AG04449 (cell line): ENCODE data around the gene KREMEN2.

Experiments
- CTCF ChIA-PET: fragments of 350-600 bp; formaldehyde crosslinking; extraction: SDS; loops from one replicate; lab custom pipeline; 2021; ENCODE audit warnings: antibody characterized with exemption; lab: Yijun Ruan, JAX
- POLR2A ChIA-PET: fragments of 400-600, 350-600 bp; formaldehyde crosslinking; extraction: SDS; loops from one replicate; lab custom pipeline; 2020; ENCODE audit warnings: antibody characterized with exemption, inconsistent platforms; lab: Yijun Ruan, JAX
- DNase-seq: peaks from one replicate; pipeline ENCODE4 v3.0.0-alpha.2; 2010; ENCODE audit warnings: low read depth, low spot score
- H3K4me3 ChIP-seq: 2 replicates; pipeline ENCODE4 v1.5.1; 2011; ENCODE audit warnings: low read depth, mild to moderate bottlenecking, control low read depth, low read length
- TF ChIP-seq, protein P1 (sequence below): IDR thresholded peaks from one replicate; pipeline ENCODE4 v1.5.1; 2011; ENCODE audit warnings: mild to moderate bottlenecking, moderate library complexity, low read length, control low read depth, inconsistent platforms; ENCODE audit not compliant: insufficient read depth; ENCODE audit errors: missing control alignments

The KREMEN2 gene

DNA sequence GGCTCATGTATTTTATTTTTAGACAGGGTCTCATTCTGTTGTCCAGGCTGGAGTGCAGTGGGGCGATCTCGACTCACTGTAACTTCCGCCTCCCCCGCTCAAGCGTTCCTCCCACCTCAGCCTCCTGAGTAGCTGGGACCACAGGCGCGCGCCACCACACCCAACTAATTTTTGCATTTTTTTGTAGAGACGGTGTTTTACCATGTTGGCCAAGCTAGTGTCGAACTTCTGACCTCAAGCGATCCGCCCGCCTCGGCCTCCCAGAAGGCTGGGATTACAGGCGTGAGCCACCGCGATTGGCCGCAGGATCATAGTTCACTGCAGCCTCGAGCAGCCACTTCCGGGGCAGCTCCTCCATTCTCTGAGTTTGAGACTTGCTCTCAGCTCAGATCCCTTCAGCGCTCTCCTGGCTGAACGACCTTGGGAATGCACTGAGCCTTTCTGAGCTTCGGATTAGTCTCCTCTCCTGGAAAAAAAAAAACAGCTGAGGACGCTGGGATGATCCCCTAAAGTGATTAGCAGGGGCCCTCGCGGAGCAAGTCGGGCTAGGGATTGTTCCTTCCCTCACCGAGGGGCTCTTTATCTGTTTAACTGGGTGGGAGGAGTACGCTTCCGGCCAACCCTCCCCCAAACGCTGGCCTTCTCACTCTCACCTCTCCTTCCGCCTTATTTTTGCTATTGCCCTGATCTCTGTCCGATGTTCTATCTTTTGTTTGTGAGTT is 17.3 kb downstream of the KREMEN2 start:
- TF ChIP-seq, protein P1, sequence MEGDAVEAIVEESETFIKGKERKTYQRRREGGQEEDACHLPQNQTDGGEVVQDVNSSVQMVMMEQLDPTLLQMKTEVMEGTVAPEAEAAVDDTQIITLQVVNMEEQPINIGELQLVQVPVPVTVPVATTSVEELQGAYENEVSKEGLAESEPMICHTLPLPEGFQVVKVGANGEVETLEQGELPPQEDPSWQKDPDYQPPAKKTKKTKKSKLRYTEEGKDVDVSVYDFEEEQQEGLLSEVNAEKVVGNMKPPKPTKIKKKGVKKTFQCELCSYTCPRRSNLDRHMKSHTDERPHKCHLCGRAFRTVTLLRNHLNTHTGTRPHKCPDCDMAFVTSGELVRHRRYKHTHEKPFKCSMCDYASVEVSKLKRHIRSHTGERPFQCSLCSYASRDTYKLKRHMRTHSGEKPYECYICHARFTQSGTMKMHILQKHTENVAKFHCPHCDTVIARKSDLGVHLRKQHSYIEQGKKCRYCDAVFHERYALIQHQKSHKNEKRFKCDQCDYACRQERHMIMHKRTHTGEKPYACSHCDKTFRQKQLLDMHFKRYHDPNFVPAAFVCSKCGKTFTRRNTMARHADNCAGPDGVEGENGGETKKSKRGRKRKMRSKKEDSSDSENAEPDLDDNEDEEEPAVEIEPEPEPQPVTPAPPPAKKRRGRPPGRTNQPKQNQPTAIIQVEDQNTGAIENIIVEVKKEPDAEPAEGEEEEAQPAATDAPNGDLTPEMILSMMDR: no peak
- no peak for DNase-seq
- no peak overlapping the region for H3K4me3 ChIP-seq
- ChIA-PET POLR2A (interaction anchor here (2.0 kb wide), 1 partner anchor 39 kb away, joined by 5 read pairs; the partner anchor contains the start of gene TNFRSF12A), CTCF (interaction anchor here (0.9 to 2.3 kb wide), 7 partner anchors 10 to 54 kb away, joined by 3 to 10 read pairs (median 5); no protein-coding TSS in a partner anchor)

DNA sequence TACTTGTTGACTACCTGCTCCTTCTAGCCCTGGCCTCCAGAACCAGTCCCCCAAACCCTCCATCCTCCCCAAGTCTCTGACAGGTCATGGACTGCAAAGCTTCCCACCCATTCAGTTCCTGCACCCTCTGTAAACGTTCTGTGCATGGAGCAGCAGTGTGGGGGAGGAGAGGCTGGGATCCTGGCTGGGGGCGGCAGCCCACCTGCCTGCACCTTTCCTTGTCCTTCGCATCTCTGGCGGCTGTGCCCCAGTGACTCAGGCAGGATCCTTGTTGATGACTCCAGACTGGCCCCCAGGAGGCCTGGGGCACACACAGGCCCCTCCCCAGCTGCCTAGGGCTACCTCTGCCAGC is 17.8 kb downstream of the KREMEN2 start:
- DNase-seq: no peak
- POLR2A ChIA-PET: interaction anchor here (2.0 kb wide), 1 partner anchor 39 kb away, joined by 5 read pairs; the partner anchor contains the start of gene TNFRSF12A
- TF ChIP-seq, protein P1: no peak
- no peak overlapping the region for H3K4me3 ChIP-seq
- CTCF ChIA-PET: interaction anchor here (1.3 to 2.3 kb wide), 7 partner anchors 10 to 55 kb away, joined by 5 to 10 read pairs (median 5); no protein-coding TSS in a partner anchor

DNA sequence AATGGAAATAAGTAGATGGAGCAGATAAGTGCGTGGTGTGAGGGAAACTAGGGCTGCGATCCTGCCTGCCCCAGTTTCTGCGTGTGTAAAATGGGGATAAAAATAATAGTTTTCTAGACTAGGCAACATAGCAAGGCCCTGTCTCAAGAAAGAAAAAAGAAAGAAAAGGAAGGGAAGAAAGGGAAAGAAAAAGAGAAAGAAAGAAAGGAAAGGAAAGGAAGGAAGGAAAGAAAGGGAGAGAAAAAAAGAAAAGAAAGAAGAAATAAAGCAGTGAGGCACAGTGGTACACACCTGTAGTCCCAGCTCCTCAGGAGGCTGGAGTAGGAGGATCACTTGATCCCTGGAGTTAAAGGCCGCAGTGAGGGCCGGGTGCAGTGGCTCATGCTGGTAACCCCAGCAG is 18.3 kb downstream of the KREMEN2 start:
- no peak for DNase-seq
- TF ChIP-seq, protein P1: no peak
- ChIA-PET CTCF (interaction anchor here (1.0 to 2.3 kb wide), 11 partner anchors 11 to 55 kb away, joined by 3 to 10 read pairs (median 5); no protein-coding TSS in a partner anchor), POLR2A (interaction anchor here (2.0 kb wide), 1 partner anchor 38 kb away, joined by 5 read pairs; the partner anchor contains the start of gene TNFRSF12A)
- no peak overlapping the region for H3K4me3 ChIP-seq

DNA sequence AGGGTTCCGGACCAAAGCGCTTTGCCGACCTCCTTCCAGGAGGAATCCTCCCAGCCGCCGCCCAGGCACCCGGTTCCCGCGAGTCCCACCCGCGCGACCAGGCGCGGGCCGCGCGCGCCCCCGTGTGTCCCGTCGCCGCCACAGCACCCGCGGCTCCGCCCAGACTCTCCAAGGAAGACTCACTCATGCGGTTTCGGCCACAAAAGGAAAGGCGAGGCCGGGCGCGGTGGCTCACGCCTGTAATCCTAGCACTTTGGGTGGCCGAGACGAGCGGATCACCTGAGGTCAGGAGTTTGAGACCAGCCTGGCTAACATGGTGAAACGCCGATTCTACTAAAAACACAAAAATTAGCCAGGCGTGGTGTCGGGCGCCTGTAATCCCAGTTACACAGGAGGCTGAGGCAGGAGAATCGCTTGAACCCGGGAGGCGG is 19.6 kb downstream of the KREMEN2 start:
- ChIA-PET POLR2A (no interaction called here), CTCF (interaction anchor here (0.6 to 1.7 kb wide), 13 partner anchors 8 to 317 kb away, joined by 3 to 6 read pairs (median 5); no protein-coding TSS in a partner anchor)
- no peak for DNase-seq
- peak overlapping the region; percentile 47 for H3K4me3 ChIP-seq
- TF ChIP-seq, protein P1: peak; percentile 72

DNA sequence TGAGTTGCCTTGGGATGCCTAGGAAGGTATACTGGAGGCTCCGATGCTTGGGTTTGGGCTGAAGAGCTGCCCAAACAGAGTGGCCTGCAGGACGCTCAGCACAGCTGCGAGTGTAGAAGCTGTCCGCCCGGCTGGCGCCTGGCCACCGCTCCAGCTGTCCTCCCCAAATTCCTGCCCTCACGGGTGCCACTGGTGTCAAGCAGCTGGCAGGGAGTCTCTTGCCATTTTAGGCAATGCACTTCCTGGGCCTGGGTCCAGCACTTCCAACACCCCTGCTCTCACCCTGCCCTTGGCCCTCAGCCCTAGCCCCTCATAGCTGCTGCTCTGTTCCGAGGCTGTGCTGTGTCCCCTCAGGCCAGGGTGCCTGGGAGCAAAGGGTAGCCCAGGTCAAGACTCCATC is 21.4 kb downstream of the KREMEN2 start:
- CTCF ChIA-PET: interaction anchor here (1.7 kb wide), 1 partner anchor 9 kb away, joined by 6 read pairs; no protein-coding TSS in a partner anchor

More for the DNA sequence above, 21.4 kb downstream of the KREMEN2 start:
- H3K4me3 ChIP-seq: no peak overlapping the region
- DNase-seq: no peak
- TF ChIP-seq, protein P1: no peak
- POLR2A ChIA-PET: no interaction called here
